ENCODE results near the gene CKS1B.
A peak's percentile ranks its signal among the peaks of the same experiment; 100 is the strongest.
"Not testable (repeated sequence)": the region's sequence is repeated elsewhere in the genome, so short reads cannot be mapped to it uniquely, and the experiment has no call there.

The CKS1B gene

GRCh38 chr1:154993572-154994268, 19.2 kb downstream of the CKS1B start, which contains the start of gene LENEP:
Gene LENEP (plus strand): TSS chr1:154993586. CDS start chr1:154993608, 22 bp downstream.
- H3K9ac ChIP-seq (ENCODE audit: low read length) = peak within 1 kb of the TSS; percentile 43
- no peak for DNase-seq (ENCODE audit: low read depth)
- H3K27me3 ChIP-seq (replicated peaks; ENCODE audit: control insufficient read depth, insufficient read depth, low read length) = no peaks in the 10 kb centered on the region

GRCh38 chr1:154994269-154994587, 19.7 kb downstream of the CKS1B start:
- H3K9ac ChIP-seq (ENCODE audit: low read length) = no peak overlapping the region
- peaks cover 10% of the 10 kb centered on the region for H3K36me3 ChIP-seq (ENCODE audit: control insufficient read depth, insufficient read depth, low read length, severe bottlenecking)
- no peaks in the 10 kb centered on the region for H3K9me3 ChIP-seq (ENCODE audit: control insufficient read depth, low read length)
- H3K4me1 ChIP-seq (ENCODE audit: control insufficient read depth, insufficient read depth, low read length) = peaks cover 21% of the 10 kb centered on the region
- no peak for DNase-seq (ENCODE audit: low read depth)
- H3K4me3 ChIP-seq (ENCODE audit: low read length) = no peak overlapping the region
- no peaks in the 10 kb centered on the region for H3K27me3 ChIP-seq (replicated peaks; ENCODE audit: control insufficient read depth, insufficient read depth, low read length)

More at GRCh38 chr1:154993572-154994268, 19.2 kb downstream of the CKS1B start, which contains the start of gene LENEP:
- Histone ChIP-seq H3K4me3 (ENCODE audit: low read length) (no peak within 1 kb of the TSS), H3K4me1 (ENCODE audit: control insufficient read depth, insufficient read depth, low read length) (peaks cover 16% of the 10 kb centered on the region), H3K9me3 (ENCODE audit: control insufficient read depth, low read length) (no peaks in the 10 kb centered on the region), H3K36me3 (ENCODE audit: control insufficient read depth, insufficient read depth, low read length, severe bottlenecking) (peaks cover 15% of the 10 kb centered on the region)

DNA sequence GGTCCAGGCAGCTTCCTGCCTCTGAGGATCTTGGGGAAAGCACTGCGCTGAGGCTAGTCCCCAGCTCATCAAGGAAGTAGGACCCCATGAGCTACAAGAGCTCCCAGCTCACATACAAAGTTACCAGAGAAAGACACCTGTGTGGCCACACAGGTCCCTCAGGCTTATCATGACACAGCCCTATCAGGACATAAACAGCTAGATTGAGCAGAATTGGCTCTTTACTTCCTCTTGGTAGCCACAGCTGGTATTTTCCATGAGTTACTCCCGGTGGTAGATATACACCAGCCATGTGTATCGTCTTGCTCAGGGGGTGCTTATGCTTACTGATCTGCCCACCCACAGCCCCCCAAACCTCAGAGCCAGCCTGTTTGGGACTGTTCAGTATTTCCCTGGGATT, 20.1 kb downstream of the CKS1B start:
- Histone ChIP-seq H3K27me3 (replicated peaks; ENCODE audit: control insufficient read depth, insufficient read depth, low read length) (no peaks in the 10 kb centered on the region), H3K4me1 (ENCODE audit: control insufficient read depth, insufficient read depth, low read length) (peaks cover 22% of the 10 kb centered on the region), H3K9me3 (ENCODE audit: control insufficient read depth, low read length) (no peaks in the 10 kb centered on the region), H3K4me3 (ENCODE audit: low read length) (no peak overlapping the region), H3K9ac (ENCODE audit: low read length) (no peak overlapping the region), H3K36me3 (ENCODE audit: control insufficient read depth, insufficient read depth, low read length, severe bottlenecking) (peaks cover 9% of the 10 kb centered on the region)
- DNase-seq (ENCODE audit: low read depth) = no peak

- H3K4me3 ChIP-seq (ENCODE audit: low read length); H3K27me3 ChIP-seq (replicated peaks; ENCODE audit: control insufficient read depth, insufficient read depth, low read length); H3K9me3 ChIP-seq (ENCODE audit: control insufficient read depth, low read length); H3K9ac ChIP-seq (ENCODE audit: low read length); H3K36me3 ChIP-seq (ENCODE audit: control insufficient read depth, insufficient read depth, low read length, severe bottlenecking): not testable (repeated sequence)
- peaks cover 30% of the 10 kb centered on the region for H3K4me1 ChIP-seq (ENCODE audit: control insufficient read depth, insufficient read depth, low read length)
- DNase-seq (ENCODE audit: low read depth) = peak; percentile 88
These were observed 21.0 kb downstream of the CKS1B start for GRCh38 chr1:154995301-154995983.

DNA sequence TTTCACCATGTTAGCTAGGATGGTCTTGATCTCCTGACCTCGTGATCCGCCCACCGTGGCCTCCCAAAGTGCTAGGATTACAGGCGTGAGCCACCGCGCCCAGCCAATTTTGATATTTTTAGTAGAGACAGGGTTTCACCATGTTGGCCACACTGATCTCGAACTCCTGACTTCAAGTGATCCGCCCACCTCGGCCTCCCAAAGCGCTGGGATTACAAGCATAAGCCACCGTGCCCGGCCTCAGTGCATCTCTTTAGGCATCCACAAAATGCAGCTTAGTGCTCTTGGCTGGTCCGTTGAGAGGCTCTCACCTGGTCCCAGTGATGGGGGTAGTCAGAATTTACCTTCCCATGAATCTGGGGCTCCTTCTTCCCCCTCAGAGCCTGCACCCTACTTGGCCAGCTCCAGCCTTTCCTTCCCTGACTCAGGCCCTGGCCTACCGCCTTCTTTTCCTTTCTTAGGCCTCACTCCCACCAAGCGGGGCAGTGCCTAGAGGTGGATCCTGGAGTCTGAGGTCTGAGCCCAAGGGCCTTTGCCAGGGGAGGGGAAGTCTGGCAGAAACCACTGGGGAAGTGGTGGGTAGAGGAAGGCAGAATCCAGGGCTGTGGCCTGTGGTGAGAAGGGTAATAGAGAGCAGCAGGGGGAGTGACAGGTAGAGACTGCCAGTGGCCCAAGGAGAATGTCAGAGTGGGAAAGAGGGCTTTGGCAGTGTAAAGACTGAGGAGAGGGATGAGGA, 22.7 kb downstream of the CKS1B start:
- H3K9me3 ChIP-seq (ENCODE audit: control insufficient read depth, low read length) = no peaks in the 10 kb centered on the region
- H3K4me1 ChIP-seq (ENCODE audit: control insufficient read depth, insufficient read depth, low read length) = peaks cover 32% of the 10 kb centered on the region
- H3K4me3 ChIP-seq (ENCODE audit: low read length) = no peak overlapping the region
- no peaks in the 10 kb centered on the region for H3K36me3 ChIP-seq (ENCODE audit: control insufficient read depth, insufficient read depth, low read length, severe bottlenecking)
- H3K27me3 ChIP-seq (replicated peaks; ENCODE audit: control insufficient read depth, insufficient read depth, low read length) = no peaks in the 10 kb centered on the region
- DNase-seq (ENCODE audit: low read depth) = no peak
- peak overlapping the region; percentile 34 for H3K9ac ChIP-seq (ENCODE audit: low read length)

- Histone ChIP-seq H3K4me3 (ENCODE audit: low read length) (no peak overlapping the region), H3K9me3 (ENCODE audit: control insufficient read depth, low read length) (no peaks in the 10 kb centered on the region), H3K4me1 (ENCODE audit: control insufficient read depth, insufficient read depth, low read length) (peaks cover 26% of the 10 kb centered on the region), H3K36me3 (ENCODE audit: control insufficient read depth, insufficient read depth, low read length, severe bottlenecking) (no peaks in the 10 kb centered on the region), H3K9ac (ENCODE audit: low read length) (no peak overlapping the region), H3K27me3 (replicated peaks; ENCODE audit: control insufficient read depth, insufficient read depth, low read length) (no peaks in the 10 kb centered on the region)
- DNase-seq (ENCODE audit: low read depth) = no peak
These were observed 23.8 kb downstream of the CKS1B start for GRCh38 chr1:154998201-154998780.

DNA sequence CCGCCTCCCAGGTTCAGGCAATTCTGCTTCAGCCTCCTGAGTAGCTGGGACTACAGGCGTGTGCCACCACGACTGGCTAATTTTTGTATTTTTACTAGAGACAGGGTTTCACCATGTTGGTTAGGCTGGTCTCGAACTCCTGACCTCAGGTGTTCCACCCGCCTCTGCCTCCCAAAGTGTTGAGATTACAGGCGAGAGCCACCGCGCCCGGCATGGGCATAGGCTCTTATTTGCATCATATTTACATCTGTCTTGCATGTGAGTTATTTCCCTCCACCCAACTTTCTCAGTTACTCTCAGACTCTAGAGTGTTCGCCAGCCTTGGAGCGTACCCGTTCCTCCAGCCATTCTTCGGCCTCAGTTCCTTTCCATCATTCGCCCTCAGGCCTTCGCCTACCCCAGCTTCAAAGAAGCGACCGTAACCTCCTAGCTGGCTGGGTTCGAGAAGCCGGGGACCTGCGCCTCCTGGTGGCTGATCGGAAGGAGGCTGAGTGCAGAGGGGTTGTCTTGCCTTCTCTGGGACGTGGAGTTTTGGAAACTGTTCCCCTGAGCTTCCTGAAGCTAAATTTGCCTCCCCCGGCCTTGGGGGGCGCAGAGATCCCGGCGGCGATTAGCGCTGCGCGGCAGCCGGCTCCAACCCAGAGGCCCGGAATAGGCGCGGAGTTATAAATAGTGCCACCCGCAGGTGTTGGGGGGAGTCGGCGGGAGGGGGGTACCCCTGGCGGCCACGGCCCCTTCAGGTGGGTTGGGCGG, 24.5 kb downstream of the CKS1B start:
- no peaks in the 10 kb centered on the region for H3K36me3 ChIP-seq (ENCODE audit: control insufficient read depth, insufficient read depth, low read length, severe bottlenecking)
- H3K9me3 ChIP-seq (ENCODE audit: control insufficient read depth, low read length) = no peaks in the 10 kb centered on the region
- DNase-seq (ENCODE audit: low read depth) = peak; percentile 82
- peaks cover 26% of the 10 kb centered on the region for H3K4me1 ChIP-seq (ENCODE audit: control insufficient read depth, insufficient read depth, low read length)
- peak overlapping the region; percentile 22 for H3K9ac ChIP-seq (ENCODE audit: low read length)
- no peaks in the 10 kb centered on the region for H3K27me3 ChIP-seq (replicated peaks; ENCODE audit: control insufficient read depth, insufficient read depth, low read length)
- H3K4me3 ChIP-seq (ENCODE audit: low read length) = peak overlapping the region; percentile 62

GRCh38 chr1:154999571-155000410, 25.3 kb downstream of the CKS1B start:
- Histone ChIP-seq H3K4me1 (ENCODE audit: control insufficient read depth, insufficient read depth, low read length) (peaks cover 34% of the 10 kb centered on the region), H3K27me3 (replicated peaks; ENCODE audit: control insufficient read depth, insufficient read depth, low read length) (no peaks in the 10 kb centered on the region), H3K9me3 (ENCODE audit: control insufficient read depth, low read length) (no peaks in the 10 kb centered on the region), H3K36me3 (ENCODE audit: control insufficient read depth, insufficient read depth, low read length, severe bottlenecking) (no peaks in the 10 kb centered on the region), H3K4me3 (ENCODE audit: low read length) (peak overlapping the region; percentile 77), H3K9ac (ENCODE audit: low read length) (peak overlapping the region; percentile 90)
- DNase-seq (ENCODE audit: low read depth) = peak; percentile 49

DNA sequence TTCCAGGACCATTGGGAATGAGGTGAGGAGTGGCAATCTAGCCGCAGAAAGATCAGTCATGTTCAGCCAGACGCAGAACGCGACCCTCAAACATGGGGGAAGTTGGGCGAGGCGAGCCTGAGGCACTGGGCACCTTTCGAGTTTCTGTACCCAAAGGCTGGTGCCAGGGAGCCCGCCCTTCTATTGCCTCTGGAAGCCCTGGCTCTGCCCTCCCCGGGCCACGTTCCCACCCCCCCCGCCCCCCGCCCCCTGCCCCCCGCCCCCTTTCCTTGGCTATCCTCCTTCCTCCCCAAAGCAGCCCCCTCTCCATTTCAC, 25.9 kb downstream of the CKS1B start:
- DNase-seq (ENCODE audit: low read depth) = no peak
- Histone ChIP-seq H3K36me3 (ENCODE audit: control insufficient read depth, insufficient read depth, low read length, severe bottlenecking) (no peaks in the 10 kb centered on the region), H3K4me1 (ENCODE audit: control insufficient read depth, insufficient read depth, low read length) (peaks cover 38% of the 10 kb centered on the region)

GRCh38 chr1:155000726-155001424, 26.4 kb downstream of the CKS1B start:
- Histone ChIP-seq H3K4me1 (ENCODE audit: control insufficient read depth, insufficient read depth, low read length) (peaks cover 42% of the 10 kb centered on the region), H3K36me3 (ENCODE audit: control insufficient read depth, insufficient read depth, low read length, severe bottlenecking) (no peaks in the 10 kb centered on the region), H3K4me3 (ENCODE audit: low read length) (peak overlapping the region; percentile 88), H3K9me3 (ENCODE audit: control insufficient read depth, low read length) (no peaks in the 10 kb centered on the region), H3K27me3 (replicated peaks; ENCODE audit: control insufficient read depth, insufficient read depth, low read length) (no peaks in the 10 kb centered on the region), H3K9ac (ENCODE audit: low read length) (peak overlapping the region; percentile 90)
- DNase-seq (ENCODE audit: low read depth) = peak; percentile 92

More for the DNA sequence above, 25.9 kb downstream of the CKS1B start:
- no peaks in the 10 kb centered on the region for H3K27me3 ChIP-seq (replicated peaks; ENCODE audit: control insufficient read depth, insufficient read depth, low read length)
- peak overlapping the region; percentile 90 for H3K9ac ChIP-seq (ENCODE audit: low read length)
- peak overlapping the region; percentile 88 for H3K4me3 ChIP-seq (ENCODE audit: low read length)
- H3K9me3 ChIP-seq (ENCODE audit: control insufficient read depth, low read length) = no peaks in the 10 kb centered on the region
